Liver (tissue), 9 donors: ENCODE measurements around the gene URB1. TPM values are rescaled to one million over a fixed set of nuclear protein-coding genes. Genes with fewer than 3 reads are reported as not detected.

ENCODE experiments used
- DNase-seq: peaks from one replicate; pipeline ENCODE4 v3.0.0-alpha.2; 2017; ENCODE audit warnings: low spot score
- H3K27ac ChIP-seq, 2 donors: one replicate each; pipeline ENCODE4 v1.7.0; 2013; ENCODE audit warnings: inconsistent platforms in 2 of 2, low read length in 2 of 2, control low read depth in 1 of 2, low read depth in 1 of 2, mild to moderate bottlenecking in 1 of 2
- H3K27me3 ChIP-seq, 4 donors: one replicate each; pipeline versions ENCODE4 v1.6.1 to v1.7.0; 2013; ENCODE audit warnings: low read length in 3 of 4, inconsistent platforms in 1 of 4, mild to moderate bottlenecking in 1 of 4, moderate library complexity in 1 of 4; ENCODE audit not compliant: control insufficient read depth in 4 of 4, insufficient read depth in 4 of 4
- H3K36me3 ChIP-seq, 4 donors: one replicate each; pipeline versions ENCODE4 v1.6.1 to v1.7.0; 2013; ENCODE audit warnings: low read length in 3 of 4, mild to moderate bottlenecking in 3 of 4, low read depth in 1 of 4, moderate library complexity in 1 of 4; ENCODE audit not compliant: control insufficient read depth in 4 of 4, insufficient read depth in 3 of 4
- H3K4me1 ChIP-seq, 4 donors: one replicate each; pipeline versions ENCODE4 v1.6.1 to v1.7.0; 2013; ENCODE audit warnings: low read length in 3 of 4, mild to moderate bottlenecking in 3 of 4, moderate library complexity in 1 of 4; ENCODE audit not compliant: control insufficient read depth in 4 of 4, insufficient read depth in 4 of 4
- H3K4me3 ChIP-seq, 3 donors: one replicate each; pipeline versions ENCODE4 v1.6.1 to v1.7.0; 2013; ENCODE audit warnings: low read length in 3 of 3, control low read depth in 1 of 3, low read depth in 1 of 3, mild to moderate bottlenecking in 1 of 3
- H3K9ac ChIP-seq, 2 donors: one replicate each; pipeline ENCODE4 v1.7.0; 2013; ENCODE audit warnings: low read length in 2 of 2, mild to moderate bottlenecking in 2 of 2, moderate library complexity in 2 of 2, control low read depth in 1 of 2, low read depth in 1 of 2
- H3K9me3 ChIP-seq, 4 donors: one replicate each; pipeline versions ENCODE4 v1.6.1 to v1.7.0; 2013; ENCODE audit warnings: low read length in 3 of 4; ENCODE audit not compliant: control insufficient read depth in 4 of 4
- EGR1 ChIP-seq, 2 donors: IDR thresholded peaks; 2 replicates each; pipeline ENCODE4 v1.6.1; 2016 to 2018; ENCODE audit warnings: antibody characterized with exemption in 2 of 2, low read depth in 2 of 2
- FOXA2 ChIP-seq: IDR thresholded peaks from 2 replicates; pipeline ENCODE4 v1.6.1; 2016; ENCODE audit warnings: antibody characterized with exemption
- GABPA ChIP-seq, 2 donors: IDR thresholded peaks in 1 of 2; conservative IDR thresholded peaks in 1 of 2; 2 replicates each; pipeline ENCODE4 v1.6.1; 2016; ENCODE audit warnings: antibody characterized with exemption in 2 of 2, mild to moderate bottlenecking in 1 of 2, moderate library complexity in 1 of 2
- HNF4A ChIP-seq, 2 donors: conservative IDR thresholded peaks; 2 replicates each; pipeline ENCODE4 v1.6.1; 2016; ENCODE audit warnings: antibody characterized with exemption in 2 of 2, mild to moderate bottlenecking in 2 of 2
- HNF4G ChIP-seq: IDR thresholded peaks from 2 replicates; pipeline ENCODE4 v1.6.1; 2016; ENCODE audit warnings: antibody characterized with exemption
- JUND ChIP-seq, 2 donors: IDR thresholded peaks; 2 replicates each; pipeline ENCODE4 v1.6.1; 2016; ENCODE audit warnings: antibody characterized with exemption in 2 of 2
- NR2F2 ChIP-seq: IDR thresholded peaks from 2 replicates; pipeline ENCODE4 v1.6.1; 2016; ENCODE audit warnings: antibody characterized with exemption
- RAD21 ChIP-seq, 2 donors: IDR thresholded peaks; 2 replicates each; pipeline ENCODE4 v1.6.1; 2016; ENCODE audit warnings: antibody characterized with exemption in 2 of 2, mild to moderate bottlenecking in 2 of 2
- RXRA ChIP-seq, 2 donors: IDR thresholded peaks; 2 replicates each; pipeline ENCODE4 v1.6.1; 2017 to 2018; ENCODE audit warnings: antibody characterized with exemption in 2 of 2, mild to moderate bottlenecking in 1 of 2
- SP1 ChIP-seq: IDR thresholded peaks from 2 replicates; pipeline ENCODE4 v1.6.1; 2018; ENCODE audit warnings: antibody characterized with exemption, mild to moderate bottlenecking
- TAF1 ChIP-seq: conservative IDR thresholded peaks from 2 replicates; pipeline ENCODE4 v1.6.1; 2016; ENCODE audit warnings: antibody characterized with exemption, mild to moderate bottlenecking
- YY1 ChIP-seq: IDR thresholded peaks from 2 replicates; pipeline ENCODE4 v1.6.1; 2016; ENCODE audit warnings: antibody characterized with exemption, mild to moderate bottlenecking
- WGBS: extraction: QIAGEN DNeasy Blood & Tissue Kit; methylation state at CpG from one replicate; pipeline ENCODE4 v1.1.7; 2013; 5-methylcytosine and 5-hydroxymethylcytosine counted together
- polyA plus RNA-seq, 2 donors: library from polyadenylated mRNA; stranded (reverse) in 1 of 2; unstranded in 1 of 2; fragments of 200-250 nt in 1 of 2; fragments of >200 nt in 1 of 2; fragmentation: Nextera tagmentation in 1 of 2; extraction: Ambion mirVana in 1 of 2; gene quantifications; one replicate each; pipeline versions ENCODE4 v1.2.1 to v1.2.3, GENCODE V29; 2013 to 2015
- total RNA-seq, 2 donors: library from RNA; depleted of rRNA; stranded (reverse); fragments of >200 nt; gene quantifications; one replicate each; pipeline ENCODE4 v1.2.3, GENCODE V29; 2014
- TF ChIP-seq, protein P1 (sequence below): IDR thresholded peaks from 2 replicates; pipeline ENCODE4 v1.6.1; 2016; ENCODE audit warnings: antibody characterized with exemption
- TF ChIP-seq, protein P2 (sequence below): fragments of 150-350 bp; IDR thresholded peaks from 2 replicates; pipeline ENCODE4 v1.5.1; 2017; ENCODE audit warnings: improper control_type of control experiment, low read depth, low read length; ENCODE audit not compliant: missing input control
- TF ChIP-seq, protein P3 (sequence below): IDR thresholded peaks from 2 replicates; pipeline ENCODE4 v1.6.1; 2016; ENCODE audit warnings: antibody characterized with exemption
- TF ChIP-seq, protein P4 (sequence below): IDR thresholded peaks from 2 replicates; pipeline ENCODE4 v1.6.1; 2016; ENCODE audit warnings: antibody characterized with exemption
- TF ChIP-seq, protein P5 (sequence below): IDR thresholded peaks from 2 replicates; pipeline ENCODE4 v1.6.1; 2016; ENCODE audit warnings: antibody characterized with exemption, mild to moderate bottlenecking
- donor health status: healthy.
- donor health status: healthy.
- donor health status: healthy.
- donor health status: healthy.
- donor health status: healthy.

Gene URB1
- total and polyA plus RNA-seq, 4 donors, result 2.8 to 14.5 (median 7.1) TPM

DNA sequence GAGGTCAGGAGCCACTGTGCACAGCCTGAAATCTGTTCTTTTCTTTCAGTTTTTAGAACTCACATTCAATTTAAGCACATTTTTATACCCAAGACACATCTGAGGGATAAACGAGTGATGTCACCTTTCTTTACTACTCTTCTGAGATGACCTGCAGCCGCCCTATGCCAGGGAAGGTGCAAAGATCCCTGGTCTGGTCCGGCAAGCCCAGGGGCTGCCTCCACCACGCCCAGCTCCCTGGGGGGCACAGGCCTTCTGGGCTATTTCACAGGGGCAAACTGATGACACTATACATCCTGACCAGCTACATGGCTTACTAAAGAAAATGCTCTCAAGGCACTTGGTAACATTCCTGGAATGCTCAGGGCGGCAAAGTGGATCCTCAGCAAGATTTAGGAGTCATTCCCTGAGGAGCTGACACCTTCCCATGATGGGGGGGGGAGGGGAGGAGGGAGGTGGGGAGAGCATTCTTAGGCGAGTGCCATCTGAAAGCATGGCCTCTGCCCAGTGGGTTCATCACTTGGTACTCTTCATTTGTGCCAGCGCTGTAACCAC lies 82.8 kb downstream of the URB1 start:
- no peak for DNase-seq
- H3K36me3 ChIP-seq, result peaks cover 0 to 15% (median 7%) of the 10 kb centered on the region in 4 donors

DNA sequence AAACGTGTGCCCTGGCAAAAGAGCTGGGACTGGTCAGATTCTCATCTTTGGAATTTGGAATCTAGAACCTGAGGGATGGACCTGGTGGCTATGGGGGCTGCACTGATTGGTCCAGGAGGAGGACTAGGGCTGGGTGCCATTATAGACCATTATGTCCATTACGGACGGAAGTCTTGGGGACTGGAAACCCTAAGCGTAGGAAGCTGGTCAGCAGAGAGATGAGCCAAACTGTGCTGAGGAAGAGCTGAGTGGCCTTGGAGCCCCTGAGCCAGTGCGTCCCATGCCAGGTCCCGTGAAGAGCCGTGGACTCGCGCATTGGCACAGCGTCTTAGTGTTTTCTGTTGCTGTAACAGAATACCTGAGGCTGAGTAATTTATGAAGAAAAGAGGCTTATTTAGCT lies 84.1 kb downstream of the URB1 start:
- no peak overlapping the region for H3K9ac ChIP-seq
- H3K27me3 ChIP-seq, result no peaks in the 10 kb centered on the region
- H3K27ac ChIP-seq, result no peak overlapping the region
- 91% methylated on average over 10 of the region's 10 CpGs for WGBS
- H3K4me3 ChIP-seq, result no peak overlapping the region
- no peaks in the 10 kb centered on the region for H3K4me1 ChIP-seq
- no peaks in the 10 kb centered on the region for H3K9me3 ChIP-seq
- DNase-seq, result no peak
- peaks cover 0 to 12% (median 3%) of the 10 kb centered on the region in 4 donors for H3K36me3 ChIP-seq
- TF ChIP-seq, protein P1, sequence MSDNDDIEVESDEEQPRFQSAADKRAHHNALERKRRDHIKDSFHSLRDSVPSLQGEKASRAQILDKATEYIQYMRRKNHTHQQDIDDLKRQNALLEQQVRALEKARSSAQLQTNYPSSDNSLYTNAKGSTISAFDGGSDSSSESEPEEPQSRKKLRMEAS, result no peak
- TF ChIP-seq TAF1, result no peak
- TF ChIP-seq HNF4A (conservative IDR thresholded peaks at IDR 0.05), result no peak
- no peak for TF ChIP-seq RXRA (IDR thresholded peaks at IDR 0.05)
- TF ChIP-seq, protein P2, sequence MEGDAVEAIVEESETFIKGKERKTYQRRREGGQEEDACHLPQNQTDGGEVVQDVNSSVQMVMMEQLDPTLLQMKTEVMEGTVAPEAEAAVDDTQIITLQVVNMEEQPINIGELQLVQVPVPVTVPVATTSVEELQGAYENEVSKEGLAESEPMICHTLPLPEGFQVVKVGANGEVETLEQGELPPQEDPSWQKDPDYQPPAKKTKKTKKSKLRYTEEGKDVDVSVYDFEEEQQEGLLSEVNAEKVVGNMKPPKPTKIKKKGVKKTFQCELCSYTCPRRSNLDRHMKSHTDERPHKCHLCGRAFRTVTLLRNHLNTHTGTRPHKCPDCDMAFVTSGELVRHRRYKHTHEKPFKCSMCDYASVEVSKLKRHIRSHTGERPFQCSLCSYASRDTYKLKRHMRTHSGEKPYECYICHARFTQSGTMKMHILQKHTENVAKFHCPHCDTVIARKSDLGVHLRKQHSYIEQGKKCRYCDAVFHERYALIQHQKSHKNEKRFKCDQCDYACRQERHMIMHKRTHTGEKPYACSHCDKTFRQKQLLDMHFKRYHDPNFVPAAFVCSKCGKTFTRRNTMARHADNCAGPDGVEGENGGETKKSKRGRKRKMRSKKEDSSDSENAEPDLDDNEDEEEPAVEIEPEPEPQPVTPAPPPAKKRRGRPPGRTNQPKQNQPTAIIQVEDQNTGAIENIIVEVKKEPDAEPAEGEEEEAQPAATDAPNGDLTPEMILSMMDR, result no peak
- no peak for TF ChIP-seq JUND (IDR thresholded peaks at IDR 0.05)
- TF ChIP-seq, protein P3, sequence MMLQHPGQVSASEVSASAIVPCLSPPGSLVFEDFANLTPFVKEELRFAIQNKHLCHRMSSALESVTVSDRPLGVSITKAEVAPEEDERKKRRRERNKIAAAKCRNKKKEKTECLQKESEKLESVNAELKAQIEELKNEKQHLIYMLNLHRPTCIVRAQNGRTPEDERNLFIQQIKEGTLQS, result no peak
- TF ChIP-seq GABPA (IDR thresholded peaks at IDR 0.05 in 1 of 2, conservative IDR thresholded peaks at IDR 0.05 in 1 of 2), result no peak
- TF ChIP-seq, protein P4, sequence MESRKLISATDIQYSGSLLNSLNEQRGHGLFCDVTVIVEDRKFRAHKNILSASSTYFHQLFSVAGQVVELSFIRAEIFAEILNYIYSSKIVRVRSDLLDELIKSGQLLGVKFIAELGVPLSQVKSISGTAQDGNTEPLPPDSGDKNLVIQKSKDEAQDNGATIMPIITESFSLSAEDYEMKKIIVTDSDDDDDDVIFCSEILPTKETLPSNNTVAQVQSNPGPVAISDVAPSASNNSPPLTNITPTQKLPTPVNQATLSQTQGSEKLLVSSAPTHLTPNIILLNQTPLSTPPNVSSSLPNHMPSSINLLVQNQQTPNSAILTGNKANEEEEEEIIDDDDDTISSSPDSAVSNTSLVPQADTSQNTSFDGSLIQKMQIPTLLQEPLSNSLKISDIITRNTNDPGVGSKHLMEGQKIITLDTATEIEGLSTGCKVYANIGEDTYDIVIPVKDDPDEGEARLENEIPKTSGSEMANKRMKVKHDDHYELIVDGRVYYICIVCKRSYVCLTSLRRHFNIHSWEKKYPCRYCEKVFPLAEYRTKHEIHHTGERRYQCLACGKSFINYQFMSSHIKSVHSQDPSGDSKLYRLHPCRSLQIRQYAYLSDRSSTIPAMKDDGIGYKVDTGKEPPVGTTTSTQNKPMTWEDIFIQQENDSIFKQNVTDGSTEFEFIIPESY, result no peak
- TF ChIP-seq HNF4G, result no peak
- TF ChIP-seq FOXA2, result no peak
- no peak for TF ChIP-seq RAD21 (IDR thresholded peaks at IDR 0.05)

More for the DNA sequence above, 82.8 kb downstream of the URB1 start:
- H3K9ac ChIP-seq, result no peak overlapping the region
- H3K4me1 ChIP-seq, result no peaks in the 10 kb centered on the region
- H3K9me3 ChIP-seq, result no peaks in the 10 kb centered on the region
- H3K27me3 ChIP-seq, result no peaks in the 10 kb centered on the region
- 96% methylated on average over 7 of the region's 7 CpGs for WGBS
- TF ChIP-seq FOXA2 (no peak), JUND (IDR thresholded peaks at IDR 0.05) (no peak), RAD21 (IDR thresholded peaks at IDR 0.05) (no peak), HNF4A (conservative IDR thresholded peaks at IDR 0.05) (no peak), SP1 (no peak), GABPA (IDR thresholded peaks at IDR 0.05 in 1 of 2, conservative IDR thresholded peaks at IDR 0.05 in 1 of 2) (no peak), RXRA (IDR thresholded peaks at IDR 0.05) (no peak), NR2F2 (no peak), EGR1 (IDR thresholded peaks at IDR 0.05; ENCODE audit: low read depth in 2 of 2) (no peak), YY1 (no peak)
- TF ChIP-seq, protein P4, result no peak
- TF ChIP-seq, protein P1, result no peak
- TF ChIP-seq, protein P5, sequence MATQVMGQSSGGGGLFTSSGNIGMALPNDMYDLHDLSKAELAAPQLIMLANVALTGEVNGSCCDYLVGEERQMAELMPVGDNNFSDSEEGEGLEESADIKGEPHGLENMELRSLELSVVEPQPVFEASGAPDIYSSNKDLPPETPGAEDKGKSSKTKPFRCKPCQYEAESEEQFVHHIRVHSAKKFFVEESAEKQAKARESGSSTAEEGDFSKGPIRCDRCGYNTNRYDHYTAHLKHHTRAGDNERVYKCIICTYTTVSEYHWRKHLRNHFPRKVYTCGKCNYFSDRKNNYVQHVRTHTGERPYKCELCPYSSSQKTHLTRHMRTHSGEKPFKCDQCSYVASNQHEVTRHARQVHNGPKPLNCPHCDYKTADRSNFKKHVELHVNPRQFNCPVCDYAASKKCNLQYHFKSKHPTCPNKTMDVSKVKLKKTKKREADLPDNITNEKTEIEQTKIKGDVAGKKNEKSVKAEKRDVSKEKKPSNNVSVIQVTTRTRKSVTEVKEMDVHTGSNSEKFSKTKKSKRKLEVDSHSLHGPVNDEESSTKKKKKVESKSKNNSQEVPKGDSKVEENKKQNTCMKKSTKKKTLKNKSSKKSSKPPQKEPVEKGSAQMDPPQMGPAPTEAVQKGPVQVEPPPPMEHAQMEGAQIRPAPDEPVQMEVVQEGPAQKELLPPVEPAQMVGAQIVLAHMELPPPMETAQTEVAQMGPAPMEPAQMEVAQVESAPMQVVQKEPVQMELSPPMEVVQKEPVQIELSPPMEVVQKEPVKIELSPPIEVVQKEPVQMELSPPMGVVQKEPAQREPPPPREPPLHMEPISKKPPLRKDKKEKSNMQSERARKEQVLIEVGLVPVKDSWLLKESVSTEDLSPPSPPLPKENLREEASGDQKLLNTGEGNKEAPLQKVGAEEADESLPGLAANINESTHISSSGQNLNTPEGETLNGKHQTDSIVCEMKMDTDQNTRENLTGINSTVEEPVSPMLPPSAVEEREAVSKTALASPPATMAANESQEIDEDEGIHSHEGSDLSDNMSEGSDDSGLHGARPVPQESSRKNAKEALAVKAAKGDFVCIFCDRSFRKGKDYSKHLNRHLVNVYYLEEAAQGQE, result no peak
- TF ChIP-seq, protein P3, result no peak
- H3K4me3 ChIP-seq, result no peak overlapping the region
- no peak overlapping the region for H3K27ac ChIP-seq
